Peyer's patch (tissue), 4 donors: ENCODE measurements around the gene MS4A10.

Source experiments
- POLR2A ChIP-seq, 2 donors: fragments of 450-650 bp; IDR thresholded peaks; one replicate each; pipeline ENCODE4 v1.5.1; 2017; ENCODE audit warnings: antibody characterized with exemption in 2 of 2, mild to moderate bottlenecking in 2 of 2, moderate library complexity in 2 of 2
- TF ChIP-seq, protein P1 (sequence below), 6 experiments: fragments of 450-650 bp in 4 of 6; fragments of 200-600 bp in 2 of 6; sonication (generic) in 1 of 6; IDR thresholded peaks; one replicate each; pipeline ENCODE4 v1.5.1; 2017 to 2019; ENCODE audit warnings: antibody characterized with exemption in 6 of 6, mild to moderate bottlenecking in 3 of 6, moderate library complexity in 1 of 6

DNA sequence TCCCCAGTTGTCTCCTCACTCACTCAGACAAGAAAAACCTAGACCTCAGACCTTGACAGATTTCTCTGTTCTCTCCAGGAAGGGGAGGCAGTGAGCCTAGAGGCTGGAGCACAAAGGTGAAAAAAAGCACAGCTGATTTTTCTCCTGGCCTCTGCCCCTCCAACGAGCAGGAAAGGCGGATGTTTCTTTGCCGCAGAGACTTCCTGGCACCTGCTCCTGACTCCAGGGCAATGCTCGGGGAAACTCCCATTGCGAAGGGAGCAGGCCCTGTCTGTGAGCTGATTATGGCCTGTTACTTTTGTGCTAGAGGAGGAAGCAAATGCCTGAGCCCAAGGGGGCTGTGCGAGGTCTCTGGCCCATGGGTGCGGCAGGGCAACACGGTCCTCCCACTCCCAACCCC, 25.4 kb downstream of the MS4A10 start:
- TF ChIP-seq, protein P1, sequence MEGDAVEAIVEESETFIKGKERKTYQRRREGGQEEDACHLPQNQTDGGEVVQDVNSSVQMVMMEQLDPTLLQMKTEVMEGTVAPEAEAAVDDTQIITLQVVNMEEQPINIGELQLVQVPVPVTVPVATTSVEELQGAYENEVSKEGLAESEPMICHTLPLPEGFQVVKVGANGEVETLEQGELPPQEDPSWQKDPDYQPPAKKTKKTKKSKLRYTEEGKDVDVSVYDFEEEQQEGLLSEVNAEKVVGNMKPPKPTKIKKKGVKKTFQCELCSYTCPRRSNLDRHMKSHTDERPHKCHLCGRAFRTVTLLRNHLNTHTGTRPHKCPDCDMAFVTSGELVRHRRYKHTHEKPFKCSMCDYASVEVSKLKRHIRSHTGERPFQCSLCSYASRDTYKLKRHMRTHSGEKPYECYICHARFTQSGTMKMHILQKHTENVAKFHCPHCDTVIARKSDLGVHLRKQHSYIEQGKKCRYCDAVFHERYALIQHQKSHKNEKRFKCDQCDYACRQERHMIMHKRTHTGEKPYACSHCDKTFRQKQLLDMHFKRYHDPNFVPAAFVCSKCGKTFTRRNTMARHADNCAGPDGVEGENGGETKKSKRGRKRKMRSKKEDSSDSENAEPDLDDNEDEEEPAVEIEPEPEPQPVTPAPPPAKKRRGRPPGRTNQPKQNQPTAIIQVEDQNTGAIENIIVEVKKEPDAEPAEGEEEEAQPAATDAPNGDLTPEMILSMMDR (IDR thresholded peaks at IDR 0.05) = no peak
- no peak for TF ChIP-seq POLR2A (IDR thresholded peaks at IDR 0.05)
